Endodermal cell (in vitro differentiated cells): ENCODE results near the gene CAT. TPM values are rescaled to one million over a fixed set of nuclear protein-coding genes. Genes with fewer than 3 reads are reported as not detected.

Experiments
- DNase-seq: peaks from one replicate; pipeline ENCODE4 v3.0.0-alpha.2; 2017
- H3K27ac ChIP-seq: 2 replicates; pipeline ENCODE4 v1.5.1; 2013; ENCODE audit warnings: mild to moderate bottlenecking, low read depth, low read length, moderate library complexity
- H3K27me3 ChIP-seq: 2 replicates; pipeline ENCODE4 v1.6.1; 2013; ENCODE audit warnings: mild to moderate bottlenecking, low read length, moderate library complexity; ENCODE audit not compliant: insufficient read depth, control insufficient read depth, poor library complexity, severe bottlenecking
- H3K36me3 ChIP-seq: 2 replicates; pipeline ENCODE4 v1.7.0; 2013; ENCODE audit warnings: mild to moderate bottlenecking, low read length, moderate library complexity; ENCODE audit not compliant: control insufficient read depth, insufficient read depth
- H3K4me1 ChIP-seq: one replicate; pipeline ENCODE4 v1.7.0; 2013; ENCODE audit warnings: low read length; ENCODE audit not compliant: control insufficient read depth, insufficient read depth
- H3K4me3 ChIP-seq: 2 replicates; pipeline ENCODE4 v1.5.1; 2013; ENCODE audit warnings: mild to moderate bottlenecking, low read length, moderate library complexity
- H3K9ac ChIP-seq: 2 replicates; pipeline ENCODE4 v1.6.1; 2013; ENCODE audit warnings: mild to moderate bottlenecking, low read length, moderate library complexity; ENCODE audit not compliant: poor library complexity, severe bottlenecking; ENCODE audit errors: extremely low read depth
- H3K9me3 ChIP-seq: 2 replicates; pipeline ENCODE4 v1.6.1; 2013; ENCODE audit warnings: mild to moderate bottlenecking, low read length, moderate library complexity; ENCODE audit not compliant: control insufficient read depth
- H3K27ac Mint-ChIP-seq: 2 replicates; pipeline ENCODE4 v1.8.0; 2020; ENCODE audit warnings: mixed read lengths
- H3K27me3 Mint-ChIP-seq: 2 replicates; pipeline ENCODE4 v1.8.0; 2021; ENCODE audit warnings: mild to moderate bottlenecking, mixed read lengths; ENCODE audit not compliant: insufficient read depth
- H3K36me3 Mint-ChIP-seq: 2 replicates; pipeline ENCODE4 v1.8.0; 2020; ENCODE audit warnings: low read depth, mixed read lengths
- H3K4me1 Mint-ChIP-seq: 2 replicates; pipeline ENCODE4 v1.8.0; 2020; ENCODE audit warnings: mixed read lengths
- H3K4me3 Mint-ChIP-seq: 2 replicates; pipeline ENCODE4 v1.8.0; 2020; ENCODE audit warnings: mild to moderate bottlenecking, moderate library complexity, mixed read lengths
- H3K9me3 Mint-ChIP-seq: 2 replicates; pipeline ENCODE4 v1.8.0; 2020; ENCODE audit warnings: mild to moderate bottlenecking, mixed read lengths
- CTCF ChIP-seq: fragments of 200-600 bp; sonication (generic); conservative IDR thresholded peaks from 2 replicates; pipeline ENCODE4 v1.5.0; 2021; ENCODE audit warnings: antibody characterized with exemption, mild to moderate bottlenecking
- WGBS, 2 experiments: methylation state at CpG; one replicate each; pipeline versions ENCODE4 v1.1.5 to v1.1.7; 2013; ENCODE audit warnings: missing lambda C conversion rate in 2 of 2, mixed read lengths in 1 of 2; ENCODE audit not compliant: insufficient coverage in 1 of 2, insufficient read length in 1 of 2; 5-methylcytosine and 5-hydroxymethylcytosine counted together
- total RNA-seq, 2 donors: library from RNA; stranded (reverse); fragmentation: NEBNext Ultra II Directional in 1 of 2; extraction: Animal tissue kit (Norgen Biotek cat#: 25700) in 1 of 2; gene quantifications; 2 replicates in 1 of 2; 3 replicates in 1 of 2; pipeline ENCODE4 v1.2.1, GENCODE V29; 2021

Gene CAT
- total RNA-seq, 2 donors from 2014 or later = 18.9 to 23.4 TPM

- peaks cover 21% of the 10 kb centered on the region for H3K9me3 ChIP-seq
- no peak for DNase-seq
- Mint-ChIP-seq H3K27me3 (peaks cover 4% of the 10 kb centered on the region), H3K36me3 (no peaks in the 10 kb centered on the region), H3K27ac (no peak overlapping the region), H3K4me3 (no peak overlapping the region), H3K4me1 (peaks cover 4% of the 10 kb centered on the region), H3K9me3 (peaks cover 13% of the 10 kb centered on the region)
- H3K27me3 ChIP-seq = no peaks in the 10 kb centered on the region
- no peaks in the 10 kb centered on the region for H3K4me1 ChIP-seq
- WGBS, 2 experiments = 82 to 94% methylated on average over 1 of the region's 1 CpG
- H3K9ac ChIP-seq = no peak overlapping the region
- H3K36me3 ChIP-seq = no peaks in the 10 kb centered on the region
- TF ChIP-seq CTCF = no peak
- H3K4me3 ChIP-seq = no peak overlapping the region
- no peak overlapping the region for H3K27ac ChIP-seq
Measured at GRCh38 chr11:34395916-34396550, 42.7 kb upstream of the CAT start.

- TF ChIP-seq CTCF = no peak
- DNase-seq = no peak
- H3K9me3 ChIP-seq = peaks cover 21% of the 10 kb centered on the region
- H3K4me1 ChIP-seq = no peaks in the 10 kb centered on the region
- H3K4me1 Mint-ChIP-seq = peaks cover 4% of the 10 kb centered on the region
- WGBS, 2 experiments = no CpG with 5 or more reads among the region's 1 CpG
- H3K9ac ChIP-seq = no peak overlapping the region
- peaks cover 13% of the 10 kb centered on the region for H3K9me3 Mint-ChIP-seq
- H3K36me3 Mint-ChIP-seq = no peaks in the 10 kb centered on the region
- no peak overlapping the region for H3K27ac ChIP-seq
- no peak overlapping the region for H3K4me3 ChIP-seq
- H3K27me3 Mint-ChIP-seq = no peaks in the 10 kb centered on the region
- no peaks in the 10 kb centered on the region for H3K36me3 ChIP-seq
- H3K4me3 Mint-ChIP-seq = no peak overlapping the region
- H3K27ac Mint-ChIP-seq = no peak overlapping the region
- no peaks in the 10 kb centered on the region for H3K27me3 ChIP-seq
Measured at GRCh38 chr11:34397120-34397519, 41.6 kb upstream of the CAT start.

GRCh38 chr11:34397811-34398210, 40.9 kb upstream of the CAT start:
- no peaks in the 10 kb centered on the region for H3K36me3 Mint-ChIP-seq

More at GRCh38 chr11:34397811-34398210, 40.9 kb upstream of the CAT start:
- no peak overlapping the region for H3K4me3 Mint-ChIP-seq
- Histone ChIP-seq H3K27ac (no peak overlapping the region), H3K4me1 (no peaks in the 10 kb centered on the region), H3K9me3 (peaks cover 19% of the 10 kb centered on the region), H3K9ac (no peak overlapping the region), H3K4me3 (no peak overlapping the region), H3K27me3 (no peaks in the 10 kb centered on the region), H3K36me3 (no peaks in the 10 kb centered on the region)
- TF ChIP-seq CTCF = no peak
- 89% methylated on average over 1 of the region's 2 CpGs; no CpG with 5 or more reads in 1 of the 2 experiments for WGBS, 2 experiments
- H3K9me3 Mint-ChIP-seq = peaks cover 13% of the 10 kb centered on the region
- peaks cover 4% of the 10 kb centered on the region for H3K4me1 Mint-ChIP-seq
- no peak for DNase-seq
- no peaks in the 10 kb centered on the region for H3K27me3 Mint-ChIP-seq
- no peak overlapping the region for H3K27ac Mint-ChIP-seq
